HG03378 (cell line): ENCODE measurements around the gene ETV6.

Source experiments
- ATAC-seq: cut with Tn5 transposase; IDR thresholded peaks from one replicate; pipeline ENCODE4 v1.9.1; 2021; ENCODE audit warnings: mild to moderate bottlenecking, moderate library complexity; ENCODE audit not compliant: unreplicated experiment

The ETV6 gene

DNA sequence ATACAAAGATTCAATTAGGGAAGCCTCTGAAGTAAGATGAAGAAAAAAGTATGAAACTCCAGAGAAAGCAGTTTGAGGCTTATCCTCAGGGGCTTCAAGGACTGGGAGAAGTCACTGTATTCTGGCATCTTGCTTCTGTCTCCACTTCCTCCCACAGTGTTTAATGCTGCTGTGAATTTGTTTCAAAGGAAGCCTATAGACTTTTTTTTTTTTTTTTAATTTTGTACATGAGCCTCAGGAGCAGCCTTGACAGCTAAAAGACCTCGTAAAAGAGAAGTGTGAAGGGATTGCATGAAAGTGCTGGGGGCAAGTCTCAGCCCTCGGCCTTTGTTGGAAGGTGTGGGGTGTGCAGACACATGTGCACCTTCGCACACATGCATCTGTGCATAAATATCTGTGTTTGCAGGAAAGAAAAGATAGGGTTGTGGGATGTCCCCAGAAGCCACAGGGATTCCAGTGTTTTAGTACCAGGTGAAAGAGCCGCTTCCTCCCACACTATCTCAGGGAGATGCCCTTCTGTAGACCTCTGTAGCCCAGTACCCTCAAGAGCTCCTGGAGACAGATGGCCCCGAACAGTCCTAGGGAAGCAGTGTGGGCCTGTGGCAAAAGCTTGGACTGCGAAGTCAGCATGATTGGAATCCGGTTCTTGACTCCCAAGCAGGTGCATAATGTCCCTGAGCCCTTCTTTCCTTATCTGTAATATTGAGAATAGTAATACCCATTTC lies 227.8 kb downstream of the ETV6 start:
- no peak for ATAC-seq

DNA sequence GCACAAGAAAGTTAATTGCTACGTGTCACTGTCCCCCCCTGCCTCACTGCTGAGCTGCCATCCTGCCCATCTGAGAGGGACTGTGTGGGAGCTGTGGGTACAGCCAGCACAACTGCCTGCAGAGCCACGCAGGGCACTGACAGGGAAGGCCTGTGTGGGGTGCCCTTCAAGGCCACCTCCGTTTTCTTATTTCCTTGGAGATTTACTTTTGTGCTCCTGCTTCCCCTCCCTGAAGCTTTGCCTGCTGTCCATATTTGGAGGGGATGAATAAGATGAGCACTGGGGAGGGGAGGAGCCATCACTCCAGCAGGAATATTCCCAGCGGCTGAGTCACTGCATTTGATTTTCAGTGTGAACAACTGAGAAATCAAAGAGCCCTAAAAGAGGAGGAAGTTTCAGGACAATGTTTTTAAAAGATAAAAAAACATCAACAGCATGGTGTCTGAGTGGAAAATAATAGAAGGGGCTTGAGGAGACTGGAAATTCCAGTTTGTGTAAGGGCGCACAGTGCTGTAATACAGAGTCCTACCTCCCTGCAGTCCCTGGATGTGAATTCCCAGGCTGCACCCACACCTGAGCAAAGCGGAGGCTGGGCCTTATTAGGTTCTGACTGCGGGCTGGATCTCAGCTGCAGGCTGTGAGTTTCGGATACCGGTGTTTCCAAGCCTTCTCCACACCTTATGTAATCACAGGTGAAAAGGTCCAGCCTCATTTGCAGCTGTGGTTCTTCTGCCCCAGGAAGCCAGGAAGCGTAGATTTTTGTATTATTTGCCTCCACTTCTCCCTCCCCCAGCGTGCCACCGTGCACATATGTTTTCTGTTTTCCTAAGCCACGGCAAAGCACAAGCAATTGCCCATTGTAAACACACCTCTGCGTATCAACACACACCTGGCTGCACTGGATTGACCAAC lies 228.7 kb downstream of the ETV6 start:
- ATAC-seq = no peak

- no peak for ATAC-seq
Observed at GRCh38 chr12:11879306-11879705, 229.8 kb downstream of the ETV6 start.

GRCh38 chr12:11880381-11880780 lies 230.9 kb downstream of the ETV6 start:
- no peak for ATAC-seq

- ATAC-seq = no peak
Observed at GRCh38 chr12:11881835-11882234, 232.4 kb downstream of the ETV6 start.

DNA sequence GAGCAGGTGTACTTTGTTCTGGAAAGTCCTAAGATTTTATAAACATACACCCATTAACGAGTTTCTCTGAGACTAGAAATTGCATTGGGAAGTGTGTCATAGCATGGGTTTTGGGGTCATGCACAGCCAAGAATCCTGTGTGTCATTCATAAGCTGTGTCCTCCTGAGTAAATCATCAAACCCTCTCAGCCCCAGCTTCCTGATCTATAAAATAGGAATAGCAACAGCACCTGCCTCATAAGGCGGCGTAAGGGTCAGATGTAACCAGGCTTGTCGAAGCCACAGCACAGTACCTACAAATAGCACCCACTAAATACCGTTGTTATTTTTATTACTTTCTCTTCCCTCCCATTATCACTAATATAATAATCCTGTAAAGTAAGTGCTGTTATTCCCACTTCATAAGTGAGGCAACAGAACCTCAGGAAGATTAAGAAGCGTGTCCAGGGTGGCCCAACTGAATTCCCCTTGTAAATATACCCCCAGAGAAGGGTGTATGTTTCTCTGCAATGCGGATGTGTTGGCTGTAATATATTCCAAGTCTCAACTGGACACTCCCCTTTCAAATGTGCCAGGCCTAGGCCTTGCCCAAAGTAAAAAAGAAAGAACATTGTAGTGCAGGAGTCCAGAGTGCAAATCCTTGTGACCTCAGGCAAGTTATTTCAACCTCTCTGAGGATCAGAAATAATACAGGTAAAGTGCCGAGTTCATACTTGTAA lies 233.0 kb downstream of the ETV6 start:
- peak; percentile 43 for ATAC-seq

DNA sequence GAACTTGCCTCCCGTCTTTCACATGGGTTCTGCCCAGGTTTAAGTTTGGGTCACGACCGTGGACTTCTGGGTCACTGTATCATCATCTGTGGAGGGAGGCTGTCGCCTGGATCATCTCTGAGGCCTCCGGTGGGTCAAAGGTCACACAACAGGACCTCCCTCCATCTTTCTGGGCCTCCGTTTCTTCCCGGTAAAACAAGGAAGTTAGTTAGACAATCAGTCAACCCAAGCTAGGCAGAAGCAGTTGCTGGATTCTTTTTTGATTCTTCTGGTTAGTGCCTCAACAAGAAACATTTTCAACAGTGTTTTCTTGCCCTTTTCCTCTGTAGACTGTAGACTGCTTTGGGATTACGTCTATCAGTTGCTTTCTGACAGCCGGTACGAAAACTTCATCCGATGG lies 234.6 kb downstream of the ETV6 start:
- no peak for ATAC-seq

- ATAC-seq = no peak
Observed at GRCh38 chr12:11884706-11885105, 235.2 kb downstream of the ETV6 start.

DNA sequence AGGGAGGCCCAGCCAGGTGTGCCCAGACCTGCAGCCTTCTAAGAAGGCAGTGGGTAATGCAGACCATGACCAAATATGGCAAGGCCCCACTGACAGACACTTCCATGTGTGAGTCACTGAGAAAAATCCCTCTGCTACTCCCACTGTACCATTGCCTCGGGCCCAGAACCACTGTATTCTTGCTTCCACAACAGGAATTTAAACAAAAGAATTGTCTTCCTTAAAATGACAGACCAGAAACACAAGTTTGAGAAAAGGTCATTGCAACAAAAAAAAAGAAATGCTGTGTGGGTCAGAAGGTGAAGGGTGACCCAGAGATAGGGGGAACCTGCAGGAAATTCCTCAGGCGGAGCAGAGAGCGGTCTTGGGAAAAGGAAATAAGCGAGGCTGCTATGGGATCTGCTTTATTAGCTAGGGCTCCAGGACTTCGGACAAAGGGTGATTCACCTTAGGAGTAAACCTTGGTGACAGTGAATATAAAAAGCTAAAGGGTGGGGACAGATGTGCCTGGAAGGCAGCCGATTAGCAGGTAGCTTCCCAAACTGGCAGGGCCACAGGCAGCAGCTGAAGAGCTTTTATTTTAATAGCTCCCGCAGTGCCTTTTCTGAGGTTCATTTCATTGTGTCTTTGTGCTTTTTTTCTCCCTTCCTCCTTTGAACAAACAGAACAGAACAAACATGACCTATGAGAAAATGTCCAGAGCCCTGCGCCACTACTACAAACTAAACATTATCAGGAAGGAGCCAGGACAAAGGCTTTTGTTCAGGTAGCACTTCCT lies 236.0 kb downstream of the ETV6 start:
- ATAC-seq = no peak

DNA sequence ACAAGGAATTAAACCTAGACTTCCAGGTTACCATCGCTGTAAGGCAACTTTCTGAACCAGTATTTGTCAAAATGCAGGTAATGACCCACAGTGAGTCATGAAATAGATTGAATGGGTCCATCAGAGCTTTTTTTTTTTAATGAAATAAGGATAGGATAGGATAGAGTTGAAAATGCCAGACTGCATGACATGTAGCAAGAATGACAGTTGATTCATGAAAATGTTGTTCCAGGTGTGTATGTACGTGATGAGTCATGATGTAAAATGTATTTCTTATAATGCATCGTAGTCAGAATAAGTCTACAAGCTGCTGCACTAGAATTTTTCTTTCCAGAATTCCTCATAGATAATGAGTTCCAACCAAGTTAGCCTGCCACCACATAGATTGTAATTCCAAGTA lies 236.9 kb downstream of the ETV6 start:
- ATAC-seq = no peak

GRCh38 chr12:11888029-11888428 lies 238.6 kb downstream of the ETV6 start:
- no peak for ATAC-seq

DNA sequence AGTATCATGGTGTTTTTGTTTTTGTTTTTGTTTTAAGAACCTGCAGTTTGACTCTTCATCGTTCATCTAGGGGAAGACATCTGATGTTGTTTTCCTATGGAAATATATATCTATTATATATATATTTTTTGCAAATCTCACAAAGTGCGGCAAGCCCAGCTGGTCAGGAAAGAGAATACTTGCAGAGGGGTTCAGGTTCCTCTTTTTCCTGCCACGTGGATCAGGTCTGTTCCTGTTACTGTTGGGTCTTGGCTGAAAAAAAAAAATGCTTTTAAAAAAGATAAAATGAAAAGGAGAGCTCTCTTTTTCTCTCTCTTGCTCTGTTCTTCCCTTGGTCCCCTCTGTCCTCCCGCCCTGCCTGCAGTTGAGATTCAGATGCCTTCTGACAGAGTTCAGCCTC lies 241.9 kb downstream of the ETV6 start:
- ATAC-seq = no peak

GRCh38 chr12:11891754-11892386 lies 242.4 kb downstream of the ETV6 start:
- no peak for ATAC-seq

DNA sequence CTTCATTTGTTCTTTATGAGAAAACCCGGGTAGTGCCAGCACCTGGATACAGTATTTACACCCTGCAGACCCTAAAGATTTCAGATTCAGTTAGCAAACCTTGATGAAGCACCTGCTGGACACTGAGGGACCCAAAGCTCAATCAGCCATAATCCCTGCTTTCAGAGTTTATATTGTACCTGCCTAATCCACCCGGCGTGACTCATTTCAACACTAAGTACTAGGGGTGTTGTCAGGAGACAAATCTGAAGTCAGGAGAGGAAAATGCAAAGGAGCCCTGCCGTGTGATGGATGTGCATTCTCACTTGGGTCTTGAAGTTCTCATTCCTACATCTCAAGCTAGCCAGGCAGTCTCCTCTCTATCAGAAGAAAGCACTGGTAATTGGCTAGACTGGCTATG lies 244.5 kb downstream of the ETV6 start:
- no peak for ATAC-seq

DNA sequence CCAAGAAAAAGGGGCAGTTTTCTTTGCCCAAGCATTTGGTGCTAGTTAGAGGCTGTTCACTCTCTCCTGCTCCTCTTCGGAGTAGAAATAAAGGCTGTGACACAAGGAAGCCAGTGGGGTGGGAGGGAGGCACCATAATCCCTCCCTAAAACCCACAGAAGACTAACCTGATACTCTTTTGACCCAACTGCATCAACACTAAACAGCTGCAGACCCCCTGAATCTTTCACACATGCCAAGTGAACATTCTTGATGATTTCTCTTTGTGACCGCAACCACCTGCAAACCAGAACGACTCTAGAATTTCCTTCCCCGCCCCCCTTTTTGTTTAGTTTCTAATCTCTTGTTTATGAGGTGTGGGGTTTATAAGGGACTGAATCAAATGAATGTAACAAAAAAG lies 245.4 kb downstream of the ETV6 start:
- no peak for ATAC-seq

GRCh38 chr12:11895421-11896078 lies 246.1 kb downstream of the ETV6 start:
- ATAC-seq = no peak

DNA sequence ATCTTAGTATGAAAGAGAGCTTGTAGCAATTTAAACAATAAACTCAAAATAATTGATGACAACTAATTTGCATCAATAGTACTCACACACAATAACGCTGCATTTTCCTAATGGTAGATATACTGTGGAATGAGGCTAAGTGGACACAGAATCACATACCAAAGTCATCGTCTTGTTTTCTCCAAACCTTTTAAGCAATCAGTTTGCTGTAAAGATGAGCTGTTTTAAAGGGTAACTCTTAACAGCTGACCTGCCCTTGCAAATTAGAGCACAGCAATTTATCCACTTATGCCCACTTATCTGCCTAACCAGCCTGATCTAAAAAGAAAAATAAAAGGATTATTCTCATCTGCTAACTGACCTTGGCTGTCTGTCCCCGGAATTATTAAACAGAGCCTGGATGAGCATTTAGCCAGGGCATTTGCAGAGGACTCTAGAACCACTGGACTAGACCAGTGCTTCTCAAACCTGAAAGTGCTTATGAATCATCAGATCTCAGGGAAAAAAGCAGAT lies 247.0 kb downstream of the ETV6 start:
- ATAC-seq = no peak

DNA sequence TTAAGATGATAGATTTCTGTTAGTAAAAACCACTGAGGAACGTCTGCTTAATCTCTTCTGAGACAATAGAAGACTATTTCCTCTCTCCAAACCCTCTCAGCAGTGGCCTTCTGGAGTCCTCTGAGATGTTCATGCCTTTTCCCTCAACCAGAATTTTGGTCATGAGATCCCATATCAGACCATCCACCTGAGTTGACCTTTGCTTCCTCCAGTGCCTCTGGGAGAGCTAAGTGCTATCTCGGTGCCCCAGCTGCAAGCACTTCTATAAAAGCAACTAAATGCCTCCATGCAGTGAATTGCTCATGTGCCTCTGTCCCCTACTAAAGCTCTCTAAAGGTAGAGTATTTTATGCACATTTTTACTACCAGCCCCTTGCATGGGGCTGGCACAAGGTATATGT lies 248.4 kb downstream of the ETV6 start:
- ATAC-seq = no peak

DNA sequence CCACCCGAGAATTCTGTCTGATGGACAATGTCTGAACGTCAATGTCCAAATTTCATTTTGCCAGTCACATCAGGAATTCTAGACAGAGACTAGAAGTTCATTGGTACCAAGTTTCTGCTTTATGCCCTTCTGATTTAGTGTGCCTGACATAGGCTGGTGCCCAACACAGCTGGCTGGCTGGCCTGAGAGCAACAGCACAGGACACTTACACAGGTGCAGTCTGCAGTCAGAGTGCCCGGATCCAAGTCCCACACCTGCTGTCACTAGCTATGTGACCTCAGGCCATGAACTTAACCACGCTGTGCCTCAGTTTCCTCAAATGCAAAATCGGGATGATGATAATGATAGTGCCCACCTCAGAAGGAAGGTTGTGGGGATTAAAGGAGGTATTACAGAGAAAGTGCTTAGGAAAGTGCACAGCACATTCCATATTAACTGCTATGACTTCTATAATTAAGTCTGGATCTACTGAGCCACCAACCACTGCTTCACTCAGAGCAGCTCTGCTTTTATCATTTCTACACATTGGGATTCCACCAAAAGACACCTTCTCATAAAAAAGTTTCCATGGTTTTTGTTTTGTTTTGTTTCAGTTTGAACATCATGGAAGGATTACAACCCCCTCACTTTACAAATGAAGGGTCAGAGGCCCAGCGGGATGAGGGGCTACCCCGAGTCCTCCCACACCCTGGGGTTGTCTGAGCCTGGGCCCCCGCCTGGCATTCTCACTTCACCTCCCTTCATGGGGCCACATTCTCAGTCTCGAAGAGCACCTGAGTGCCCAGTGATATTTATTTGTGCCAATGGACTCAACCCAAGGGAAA lies 252.4 kb downstream of the ETV6 start:
- ATAC-seq = peak; percentile 50
